Activated gamma-delta T cell treated with Interleukin-2 at 50 U/mL for 16 hours (primary cell): ENCODE data around the gene MEF2C.
"Not testable (repeated sequence)": the region's sequence is repeated elsewhere in the genome, so short reads cannot be mapped to it uniquely, and the experiment has no call there.

Source experiments
- DNase-seq: peaks from one replicate; pipeline ENCODE4 v3.0.0-alpha.2; 2020

MEF2C gene

GRCh38 chr5:88860501-88860900, 22.5 kb downstream of the MEF2C start:
- no peak for DNase-seq

- DNase-seq: no peak
Observed at GRCh38 chr5:88858392-88858791, 24.6 kb downstream of the MEF2C start.

GRCh38 chr5:88856381-88856780, 26.6 kb downstream of the MEF2C start:
- DNase-seq: not testable (repeated sequence)

- DNase-seq: no peak
Observed at GRCh38 chr5:88854769-88855168, 28.2 kb downstream of the MEF2C start.

GRCh38 chr5:88847420-88847819, 35.6 kb downstream of the MEF2C start:
- no peak for DNase-seq

- DNase-seq: no peak
Observed at GRCh38 chr5:88846434-88846833, 36.5 kb downstream of the MEF2C start.

- DNase-seq: no peak
Observed at GRCh38 chr5:88845081-88845697, 37.8 kb downstream of the MEF2C start.

GRCh38 chr5:88842784-88843183, 40.2 kb downstream of the MEF2C start:
- DNase-seq: no peak

- no peak for DNase-seq
Observed at GRCh38 chr5:88841212-88841611, 41.8 kb downstream of the MEF2C start.

GRCh38 chr5:88840495-88840894, 42.5 kb downstream of the MEF2C start:
- DNase-seq: no peak

- DNase-seq: no peak
Observed at GRCh38 chr5:88839238-88839637, 43.7 kb downstream of the MEF2C start.

- DNase-seq: no peak
Observed at GRCh38 chr5:88838500-88838899, 44.5 kb downstream of the MEF2C start.

- no peak for DNase-seq
Observed at GRCh38 chr5:88837817-88838216, 45.2 kb downstream of the MEF2C start.

- DNase-seq: no peak
Observed at GRCh38 chr5:88837222-88837621, 45.8 kb downstream of the MEF2C start.

GRCh38 chr5:88836195-88836838, 46.7 kb downstream of the MEF2C start:
- DNase-seq: no peak

GRCh38 chr5:88834499-88834898, 48.5 kb downstream of the MEF2C start:
- DNase-seq: no peak

GRCh38 chr5:88834131-88834462, 48.9 kb downstream of the MEF2C start:
- no peak for DNase-seq

- DNase-seq: peak; percentile 5
Observed at GRCh38 chr5:88833371-88834130, 49.4 kb downstream of the MEF2C start.

GRCh38 chr5:88831816-88832215, 51.2 kb downstream of the MEF2C start:
- no peak for DNase-seq

- DNase-seq: no peak
Observed at GRCh38 chr5:88830567-88830966, 52.4 kb downstream of the MEF2C start.

- DNase-seq: no peak
Observed at GRCh38 chr5:88829775-88830174, 53.2 kb downstream of the MEF2C start.

GRCh38 chr5:88829054-88829453, 53.9 kb downstream of the MEF2C start:
- DNase-seq: no peak

GRCh38 chr5:88827997-88828396, 55.0 kb downstream of the MEF2C start:
- no peak for DNase-seq
